Natural killer cell (primary cell): ENCODE data around the gene SLC16A13. TPM values are rescaled to one million over a fixed set of nuclear protein-coding genes. Genes with fewer than 3 reads are reported as not detected.

Experiments used
- ATAC-seq, 3 donors: fragments of 150-1000 bp in 2 of 3; fragments of 200-7000 bp in 1 of 3; cut with Tn5 transposase; 1 replicate in 1 of 3; 2 replicates in 2 of 3; pipeline ENCODE4 v1.10.0; 2021; ENCODE audit warnings: mild to moderate bottlenecking in 2 of 3, moderate library complexity in 2 of 3
- DNase-seq, 2 donors: peaks; one replicate each; pipeline versions ENCODE4 v3.0.0 to v3.0.0-alpha.2; 2013 to 2021; ENCODE audit warnings: mixed read lengths in 1 of 2
- H3K27ac ChIP-seq: one replicate; pipeline ENCODE4 v1.5.1; 2013; ENCODE audit warnings: mild to moderate bottlenecking, low read length
- H3K27me3 ChIP-seq: one replicate; pipeline ENCODE4 v1.6.1; 2013; ENCODE audit warnings: low read length; ENCODE audit not compliant: control insufficient read depth, insufficient read depth
- H3K36me3 ChIP-seq: one replicate; pipeline ENCODE4 v1.6.1; 2013; ENCODE audit warnings: low read length; ENCODE audit not compliant: control insufficient read depth, insufficient read depth
- H3K4me1 ChIP-seq: one replicate; pipeline ENCODE4 v1.6.1; 2013; ENCODE audit warnings: low read length; ENCODE audit not compliant: control insufficient read depth, insufficient read depth
- H3K4me3 ChIP-seq: one replicate; pipeline ENCODE4 v1.5.1; 2013; ENCODE audit warnings: low read length
- H3K9me3 ChIP-seq: one replicate; pipeline ENCODE4 v1.6.1; 2013; ENCODE audit warnings: low read length; ENCODE audit not compliant: control insufficient read depth, insufficient read depth
- H3K27ac Mint-ChIP-seq, 2 donors: one replicate each; pipeline ENCODE4 v1.8.0; 2022; ENCODE audit warnings: mild to moderate bottlenecking in 2 of 2, mixed read lengths in 2 of 2, moderate library complexity in 1 of 2
- H3K27me3 Mint-ChIP-seq, 2 donors: one replicate each; pipeline ENCODE4 v1.8.0; 2022; ENCODE audit warnings: low read depth in 2 of 2, mixed read lengths in 2 of 2
- H3K36me3 Mint-ChIP-seq: one replicate; pipeline ENCODE4 v1.8.0; 2022; ENCODE audit warnings: mixed read lengths
- H3K4me1 Mint-ChIP-seq, 2 donors: one replicate each; pipeline ENCODE4 v1.8.0; 2022; ENCODE audit warnings: mixed read lengths in 2 of 2
- H3K4me3 Mint-ChIP-seq: one replicate; pipeline ENCODE4 v1.8.0; 2022; ENCODE audit warnings: mild to moderate bottlenecking, moderate library complexity, mixed read lengths
- H3K9me3 Mint-ChIP-seq, 2 donors: one replicate each; pipeline ENCODE4 v1.8.0; 2022; ENCODE audit warnings: mixed read lengths in 2 of 2
- WGBS: methylation state at CpG from one replicate; pipeline ENCODE4 v1.1.7; 2013; ENCODE audit warnings: missing lambda C conversion rate; ENCODE audit not compliant: insufficient coverage; 5-methylcytosine and 5-hydroxymethylcytosine counted together
- intact Hi-C: fragments of 100-400 bp; cut with micrococcal nuclease; formaldehyde crosslinking; loops from one replicate; pipeline ENCODE4 v1.14.2; 2022
- total RNA-seq, 4 donors: library from RNA; stranded (reverse); fragments of 120-200 nt in 1 of 4; gene quantifications; one replicate each; pipeline versions ENCODE4 v1.2.3 to v1.2.4, GENCODE V29; 2013 to 2022
- TF ChIP-seq, protein P1 (sequence below): fragments of 200-600 bp; IDR thresholded peaks from one replicate; pipeline ENCODE4 v1.8.0; 2022; ENCODE audit warnings: antibody characterized with exemption

Gene SLC16A13
- total RNA-seq, 3 donors from 2014 or later (not counting 1 experiment from before 2014, with no cell fraction given): 4.8 to 7.0 (median 6.0) TPM

DNA sequence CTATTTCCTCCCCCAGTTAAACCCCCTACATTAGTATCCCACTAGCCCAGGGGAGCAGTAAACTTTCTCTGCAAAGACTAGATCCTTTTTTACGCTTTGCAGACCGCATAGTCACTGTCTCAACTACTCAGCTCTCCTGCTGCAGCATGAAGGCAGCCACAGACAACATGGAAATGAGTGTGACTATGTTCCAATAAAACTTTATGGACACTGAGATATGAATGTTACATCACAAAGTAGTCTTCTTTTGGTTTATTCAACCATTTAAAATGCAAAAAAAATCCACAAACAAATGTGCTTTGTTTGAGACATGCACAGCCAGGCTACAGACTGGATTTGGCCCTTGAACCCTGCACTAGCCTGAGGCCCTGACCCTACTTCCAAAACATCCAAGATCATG lies 25.3 kb upstream of the SLC16A13 start:
- H3K9me3 Mint-ChIP-seq: no peaks in the 10 kb centered on the region
- peak overlapping the region; percentile 96 to 100 for H3K27ac Mint-ChIP-seq
- Histone ChIP-seq H3K36me3 (peaks cover 15% of the 10 kb centered on the region), H3K9me3 (no peaks in the 10 kb centered on the region), H3K27ac (no peak overlapping the region), H3K4me3 (no peak overlapping the region), H3K27me3 (no peaks in the 10 kb centered on the region), H3K4me1 (peaks cover 44% of the 10 kb centered on the region)
- H3K4me3 Mint-ChIP-seq: peak overlapping the region; percentile 47
- peaks cover 57 to 59% of the 10 kb centered on the region in 2 donors for H3K4me1 Mint-ChIP-seq
- WGBS: 78% methylated on average over 2 of the region's 2 CpGs
- H3K36me3 Mint-ChIP-seq: no peaks in the 10 kb centered on the region
- intact Hi-C loops: loop anchor here (5.0 to 10.0 kb wide), 3 partner anchors 256 to 674 kb away; partner anchors contain the start of genes C17orf100, MED31, TP53 and WRAP53
- DNase-seq: no peak
- no peaks in the 10 kb centered on the region for H3K27me3 Mint-ChIP-seq
- TF ChIP-seq, protein P1, sequence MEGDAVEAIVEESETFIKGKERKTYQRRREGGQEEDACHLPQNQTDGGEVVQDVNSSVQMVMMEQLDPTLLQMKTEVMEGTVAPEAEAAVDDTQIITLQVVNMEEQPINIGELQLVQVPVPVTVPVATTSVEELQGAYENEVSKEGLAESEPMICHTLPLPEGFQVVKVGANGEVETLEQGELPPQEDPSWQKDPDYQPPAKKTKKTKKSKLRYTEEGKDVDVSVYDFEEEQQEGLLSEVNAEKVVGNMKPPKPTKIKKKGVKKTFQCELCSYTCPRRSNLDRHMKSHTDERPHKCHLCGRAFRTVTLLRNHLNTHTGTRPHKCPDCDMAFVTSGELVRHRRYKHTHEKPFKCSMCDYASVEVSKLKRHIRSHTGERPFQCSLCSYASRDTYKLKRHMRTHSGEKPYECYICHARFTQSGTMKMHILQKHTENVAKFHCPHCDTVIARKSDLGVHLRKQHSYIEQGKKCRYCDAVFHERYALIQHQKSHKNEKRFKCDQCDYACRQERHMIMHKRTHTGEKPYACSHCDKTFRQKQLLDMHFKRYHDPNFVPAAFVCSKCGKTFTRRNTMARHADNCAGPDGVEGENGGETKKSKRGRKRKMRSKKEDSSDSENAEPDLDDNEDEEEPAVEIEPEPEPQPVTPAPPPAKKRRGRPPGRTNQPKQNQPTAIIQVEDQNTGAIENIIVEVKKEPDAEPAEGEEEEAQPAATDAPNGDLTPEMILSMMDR: no peak
- no peak for ATAC-seq

DNA sequence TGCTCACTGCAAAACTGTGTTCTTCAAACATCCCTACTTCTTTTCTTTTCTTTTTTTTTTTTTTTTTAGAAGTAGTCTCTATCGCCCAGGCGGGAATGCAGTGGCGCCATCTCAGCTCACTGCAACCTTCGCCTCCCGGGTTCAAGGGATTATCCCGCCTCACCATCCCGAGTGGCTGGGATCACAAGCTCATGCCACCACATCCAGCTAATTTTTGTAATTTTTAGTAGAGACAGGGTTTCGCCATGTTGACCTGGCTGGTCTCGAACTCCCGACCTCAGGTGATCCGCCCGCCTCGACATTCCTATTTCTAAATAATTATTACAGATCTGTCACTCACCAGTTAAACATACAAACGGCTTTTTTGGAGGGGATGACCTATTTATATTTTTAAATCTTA lies 24.4 kb upstream of the SLC16A13 start:
- no peak for DNase-seq
- 60% methylated on average over 13 of the region's 14 CpGs for WGBS
- intact Hi-C loops: loop anchor here (5.0 to 10.0 kb wide), 3 partner anchors 257 to 673 kb away; partner anchors contain the start of genes C17orf100, MED31, TP53 and WRAP53
- Mint-ChIP-seq H3K36me3 (no peaks in the 10 kb centered on the region), H3K4me3 (peak overlapping the region; percentile 97), H3K9me3 (no peaks in the 10 kb centered on the region), H3K27ac (peak overlapping the region; percentile 96 to 100), H3K27me3 (no peaks in the 10 kb centered on the region), H3K4me1 (peaks cover 65 to 68% of the 10 kb centered on the region in 2 donors)
- ATAC-seq: no peak
- TF ChIP-seq, protein P1: no peak
- no peaks in the 10 kb centered on the region for H3K9me3 ChIP-seq
- H3K27ac ChIP-seq: no peak overlapping the region
- no peaks in the 10 kb centered on the region for H3K27me3 ChIP-seq
- peaks cover 12% of the 10 kb centered on the region for H3K36me3 ChIP-seq
- peak overlapping the region; percentile 92 for H3K4me3 ChIP-seq
- peaks cover 53% of the 10 kb centered on the region for H3K4me1 ChIP-seq

DNA sequence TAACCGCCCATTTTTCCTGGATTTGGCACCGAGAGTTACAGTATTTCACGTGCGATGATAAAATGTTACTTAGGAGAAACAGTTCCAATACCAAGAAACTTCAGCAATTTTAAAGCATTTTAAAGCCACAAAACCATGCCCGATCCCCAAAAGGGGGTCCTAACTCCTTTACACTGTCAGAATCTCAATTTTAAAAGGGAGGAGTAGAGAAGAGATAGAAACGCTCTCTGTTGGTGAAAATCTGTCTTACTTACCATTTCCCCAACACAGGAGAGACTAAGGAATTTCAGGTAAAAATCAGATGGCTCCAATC lies 23.9 kb upstream of the SLC16A13 start:
- peak overlapping the region; percentile 92 for H3K4me3 ChIP-seq
- H3K9me3 ChIP-seq: no peaks in the 10 kb centered on the region
- Mint-ChIP-seq H3K36me3 (no peaks in the 10 kb centered on the region), H3K4me1 (peaks cover 68 to 70% of the 10 kb centered on the region in 2 donors), H3K9me3 (no peaks in the 10 kb centered on the region), H3K27ac (peak overlapping the region; percentile 96 to 100), H3K27me3 (no peaks in the 10 kb centered on the region), H3K4me3 (peak overlapping the region; percentile 97)
- TF ChIP-seq, protein P1: no peak
- H3K4me1 ChIP-seq: peaks cover 58% of the 10 kb centered on the region
- DNase-seq (no peak), ATAC-seq (no peak)
- H3K27me3 ChIP-seq: no peaks in the 10 kb centered on the region
- 0% methylated on average over 4 of the region's 6 CpGs for WGBS
- H3K27ac ChIP-seq: peak overlapping the region; percentile 97
- H3K36me3 ChIP-seq: peaks cover 13% of the 10 kb centered on the region
- intact Hi-C loops: loop anchor here (5.0 to 10.0 kb wide), 3 partner anchors 257 to 673 kb away; partner anchors contain the start of genes C17orf100, MED31, TP53 and WRAP53
